ENCODE measurements around the gene DCLK2. TPM values are rescaled to one million over a fixed set of nuclear protein-coding genes. Genes with fewer than 3 reads are reported as not detected.

DCLK2 gene
- total and polyA plus RNA-seq, 2 of the 8 experiments (the other 6 are each of a cell fraction or from before 2014, with no cell fraction given): 0.32 to 0.37 TPM

- Histone ChIP-seq H4K8ac (ENCODE audit: extremely low read depth, insufficient read depth, low read length) (no peak overlapping the region), H3K79me1 (ENCODE audit: low read depth, low read length) (no peaks in the 10 kb centered on the region), H3K4me2 (ENCODE audit: insufficient read depth in 1 of 2, low read depth in 2 of 2, low read length in 2 of 2) (no peak overlapping the region), H3K4ac (replicated peaks; ENCODE audit: insufficient read length, low read depth, low read length) (no peak overlapping the region), H3K27ac (ENCODE audit: low read depth, low read length) (no peak overlapping the region), H3K79me2 (ENCODE audit: control insufficient read depth in 1 of 2, insufficient read depth in 2 of 2, low read length in 2 of 2) (no peaks in the 10 kb centered on the region), H2AFZ (ENCODE audit: low read length) (no peak overlapping the region), H2BK20ac (ENCODE audit: low read length) (no peak overlapping the region), H4K5ac (ENCODE audit: insufficient read length, low read depth, low read length) (no peak overlapping the region), H3K56ac (replicated peaks; ENCODE audit: insufficient read length, low read depth, low read length) (no peak overlapping the region), H3K23ac (ENCODE audit: insufficient read length) (no peak overlapping the region), H3K14ac (ENCODE audit: insufficient read length) (no peak overlapping the region), H3K4me1 (replicated peaks in 1 of 4; ENCODE audit: control insufficient read depth in 3 of 4, insufficient read depth in 4 of 4, low read length in 3 of 4) (peaks cover 0 to 6% (median 1%) of the 10 kb centered on the region in 4 experiments; a peak in 2 of 7 replicates), H3K9ac (replicated peaks in 1 of 4; ENCODE audit: extremely low read depth in 1 of 4, low read depth in 3 of 4, low read length in 3 of 4) (no peak overlapping the region), H2AK5ac (ENCODE audit: low read depth, low read length) (no peak overlapping the region), H4K20me1 (replicated peaks in 1 of 2; ENCODE audit: control insufficient read depth in 1 of 2, insufficient read depth in 2 of 2, low read length in 2 of 2) (no peaks in the 10 kb centered on the region), H3K36me3 (ENCODE audit: control insufficient read depth in 2 of 4, insufficient read depth in 4 of 4, low read length in 3 of 4) (no peaks in the 10 kb centered on the region), H3K9me3 (ENCODE audit: insufficient read depth in 2 of 2, low read depth in 1 of 2, low read length in 1 of 2) (no peaks in the 10 kb centered on the region), H2BK15ac (ENCODE audit: low read length) (no peak overlapping the region), H3K27me3 (replicated peaks in 1 of 4; ENCODE audit: control insufficient read depth in 3 of 4, extremely low read depth in 1 of 4, insufficient read depth in 3 of 4, low read length in 3 of 4) (no peaks in the 10 kb centered on the region), H2BK12ac (ENCODE audit: low read depth, low read length) (no peak overlapping the region), H2BK5ac (ENCODE audit: low read depth, low read length) (no peak overlapping the region), H2BK120ac (replicated peaks; ENCODE audit: low read depth, low read length) (no peak overlapping the region), H3K4me3 (ENCODE audit: extremely low read depth in 1 of 4, insufficient read depth in 2 of 4, low read depth in 3 of 4, low read length in 4 of 4) (no peak overlapping the region), H3K23me2 (ENCODE audit: low read depth, low read length) (no peaks in the 10 kb centered on the region), H4K91ac (replicated peaks; ENCODE audit: insufficient read length, low read length) (no peak overlapping the region), H3K18ac (ENCODE audit: extremely low read depth, low read length) (no peak overlapping the region)
- TF ChIP-seq KDM5A (IDR thresholded peaks at IDR 0.05; ENCODE audit: low read length): no peak
- TF ChIP-seq YY1 (IDR thresholded peaks at IDR 0.05; ENCODE audit: low read depth, low read length): 0 out of 2 replicates have a peak, but pooled peaks have one; percentile 38
- ChIA-PET POLR2A (ENCODE audit: partially characterized antibody) (no interaction called here), CTCF (ENCODE audit: partially characterized antibody) (no interaction called here)
- peak; percentile 66 for FAIRE-seq
- WGBS, 2 experiments (ENCODE audit: extremely low coverage in 1 of 2, insufficient coverage in 1 of 2, insufficient read length in 1 of 2, insufficient replicate concordance in 2 of 2, low coverage in 1 of 2, low lambda C conversion rate in 2 of 2, missing lambda C conversion rate in 1 of 2): 87% methylated on average over 2 of the region's 2 CpGs; no CpG with 5 or more reads in 1 of the 2 experiments
- no peak for DNase-seq (ENCODE audit: low read depth in 1 of 2, low spot score in 2 of 2)
Observed at GRCh38 chr4:150039274-150040127, 38.7 kb upstream of the DCLK2 start.
